NCI-H1694 (cell line): Measurements from ENCODE around the gene EFNB2.

Source experiments
- DNase-seq: peaks from one replicate; lab custom pipeline; 2025; lab: John Stamatoyannopoulos, UW

EFNB2 gene

DNA sequence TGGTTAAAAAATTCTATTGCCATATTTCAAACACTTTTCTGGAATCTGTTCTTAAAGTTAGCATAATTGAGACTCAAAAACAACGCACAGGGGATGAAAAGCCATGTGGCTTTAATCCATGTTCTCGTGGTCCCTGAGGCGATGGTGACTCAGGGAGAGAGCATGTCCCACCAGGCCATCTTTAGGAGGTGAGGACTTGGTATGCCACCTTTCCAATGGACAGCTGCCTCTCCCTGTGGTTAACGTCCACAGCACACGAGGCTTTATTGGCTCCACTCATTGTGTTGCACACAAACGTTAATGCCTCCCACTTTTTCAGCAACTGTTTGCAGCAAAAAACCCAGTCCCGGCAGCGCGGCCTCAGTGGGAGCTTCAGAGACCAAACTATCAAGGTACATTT, 51.4 kb downstream of the EFNB2 start:
- no peak for DNase-seq

DNA sequence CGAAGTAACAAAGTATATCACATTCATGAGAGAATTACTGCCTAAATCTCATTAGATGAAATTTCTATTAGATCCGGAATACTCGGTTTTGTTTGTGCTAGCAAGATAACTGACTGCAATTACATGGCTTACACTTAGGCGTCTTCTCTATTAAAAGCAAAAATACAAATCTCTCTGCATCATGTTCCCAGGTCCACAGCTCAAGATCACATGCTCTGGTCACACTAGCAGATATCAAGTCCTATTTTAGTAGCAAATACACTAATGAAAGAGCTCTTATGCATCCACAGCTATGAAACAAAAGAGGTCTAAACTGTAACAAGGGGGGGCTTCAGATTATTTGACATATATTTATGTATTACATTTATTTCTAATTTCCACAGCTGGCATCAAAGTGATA, 53.5 kb downstream of the EFNB2 start:
- no peak for DNase-seq

DNA sequence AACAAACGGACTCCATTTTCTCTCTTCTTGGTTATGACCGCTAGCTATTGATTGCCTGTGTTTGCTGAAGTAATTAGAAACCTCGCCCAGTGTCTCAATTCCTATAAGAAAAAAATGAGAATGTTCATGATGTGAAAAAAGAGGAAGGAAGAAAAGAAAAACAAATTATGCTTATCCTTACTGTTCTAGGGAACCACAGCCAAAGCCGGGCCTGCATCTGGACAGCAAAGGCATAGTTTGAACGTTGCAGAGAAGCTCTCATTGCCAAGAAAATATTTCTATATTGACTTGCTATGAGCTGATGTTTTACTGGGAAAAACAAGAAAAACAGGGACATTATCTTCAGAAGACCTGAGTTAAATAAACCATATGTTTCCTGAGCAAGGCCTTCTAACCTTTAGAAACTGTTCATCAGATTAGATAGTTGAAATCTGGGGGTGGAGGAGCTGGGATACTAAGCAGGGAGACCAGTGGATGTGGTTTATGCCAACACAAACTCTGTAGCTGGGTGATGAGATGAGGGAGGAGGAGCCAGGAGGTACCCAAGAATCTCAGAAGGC, 55.0 kb downstream of the EFNB2 start:
- DNase-seq: no peak

DNA sequence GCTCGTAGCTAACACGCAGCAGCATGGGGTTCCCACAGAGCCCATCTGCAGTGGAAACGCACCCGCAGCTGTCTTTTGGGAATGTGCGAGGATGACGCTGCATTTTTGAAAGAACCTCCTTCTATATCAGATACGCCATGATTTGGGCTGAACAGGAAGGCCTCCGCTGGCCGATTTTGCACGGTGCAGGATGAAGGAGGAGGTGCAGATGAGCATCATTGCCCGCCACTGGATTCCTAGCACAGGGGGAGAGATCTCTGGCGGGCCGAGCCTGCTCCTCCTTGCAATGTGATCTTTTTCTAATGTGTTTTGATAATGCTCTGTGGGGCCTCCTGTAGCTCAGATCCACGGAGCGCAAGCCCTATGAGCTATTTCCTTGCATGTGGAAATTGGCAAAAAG, 55.5 kb downstream of the EFNB2 start:
- no peak for DNase-seq

DNA sequence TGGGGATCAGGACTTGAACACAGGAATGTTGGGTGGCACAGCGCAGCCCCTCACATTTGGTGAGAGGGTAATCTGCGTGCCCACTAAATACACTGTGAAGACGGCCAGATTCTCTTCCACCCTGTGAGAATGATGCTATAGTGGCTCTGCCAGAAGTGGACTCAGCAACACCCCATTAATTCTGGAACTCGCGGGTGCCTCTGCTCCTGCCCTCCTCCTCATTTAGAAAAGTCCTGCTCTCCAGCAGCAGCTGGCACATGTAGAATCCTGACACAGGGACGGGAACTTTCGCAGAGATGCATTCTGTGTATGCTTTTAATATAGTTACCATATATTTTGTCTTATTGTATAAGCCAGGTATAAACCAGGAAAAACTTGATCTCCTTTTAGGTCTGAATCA, 57.3 kb downstream of the EFNB2 start:
- DNase-seq: no peak

DNA sequence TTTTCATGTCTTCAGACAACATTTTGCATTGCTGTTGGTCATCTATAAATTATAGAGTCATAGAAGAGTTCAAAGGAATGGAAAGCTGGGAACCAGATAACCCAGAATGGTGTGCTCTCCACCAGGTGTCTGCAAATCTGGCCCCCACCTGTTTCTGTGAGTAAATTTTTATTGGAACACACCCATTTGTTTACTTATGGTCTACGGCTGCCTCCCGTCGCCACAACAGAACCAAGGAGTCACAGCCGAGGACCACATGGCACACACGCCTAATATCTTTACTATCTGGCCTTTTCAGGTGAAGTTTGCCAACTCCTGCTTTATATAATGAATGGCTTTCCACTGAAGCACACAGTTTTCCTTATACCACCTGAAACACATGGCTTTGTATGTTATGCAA, 58.2 kb downstream of the EFNB2 start:
- DNase-seq: no peak

DNA sequence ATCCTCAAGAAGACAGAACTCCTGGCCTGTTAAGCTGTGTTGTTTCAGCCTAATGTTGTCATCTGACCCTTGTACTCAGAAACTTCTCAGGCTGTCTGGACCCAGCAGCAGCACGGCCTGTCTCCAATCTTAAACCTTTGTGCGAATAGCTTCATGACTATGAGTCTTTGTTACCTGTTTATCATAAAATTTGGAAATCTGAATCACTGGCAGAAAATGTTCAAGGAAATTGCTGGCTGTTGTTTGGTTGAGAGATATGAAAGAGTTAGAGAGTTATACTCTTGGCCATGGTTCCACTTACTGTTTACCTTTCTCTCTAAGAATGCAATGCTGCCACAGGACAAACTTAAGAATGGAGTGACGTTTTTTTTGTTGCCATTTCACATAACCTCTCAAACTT, 59.6 kb downstream of the EFNB2 start:
- no peak for DNase-seq

DNA sequence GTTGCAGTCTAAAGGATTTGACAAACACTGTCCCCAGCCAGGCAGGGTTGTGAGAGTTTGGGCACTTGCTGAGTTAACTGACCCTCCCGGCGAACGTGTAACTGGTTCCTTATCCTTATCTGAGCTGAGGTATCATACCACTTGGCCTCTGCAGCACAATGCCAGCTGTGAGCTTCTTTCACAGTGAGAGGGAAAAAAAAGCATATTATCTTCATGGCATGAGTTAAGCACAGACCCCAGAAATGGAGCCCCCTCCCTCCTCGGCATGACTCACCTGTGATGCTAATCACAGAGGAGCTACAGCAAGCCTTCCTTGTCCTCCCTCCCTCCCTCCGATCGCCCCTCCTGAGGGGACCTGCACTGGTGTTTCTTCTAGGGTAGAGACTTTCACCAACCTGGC, 60.5 kb downstream of the EFNB2 start:
- no peak for DNase-seq

DNA sequence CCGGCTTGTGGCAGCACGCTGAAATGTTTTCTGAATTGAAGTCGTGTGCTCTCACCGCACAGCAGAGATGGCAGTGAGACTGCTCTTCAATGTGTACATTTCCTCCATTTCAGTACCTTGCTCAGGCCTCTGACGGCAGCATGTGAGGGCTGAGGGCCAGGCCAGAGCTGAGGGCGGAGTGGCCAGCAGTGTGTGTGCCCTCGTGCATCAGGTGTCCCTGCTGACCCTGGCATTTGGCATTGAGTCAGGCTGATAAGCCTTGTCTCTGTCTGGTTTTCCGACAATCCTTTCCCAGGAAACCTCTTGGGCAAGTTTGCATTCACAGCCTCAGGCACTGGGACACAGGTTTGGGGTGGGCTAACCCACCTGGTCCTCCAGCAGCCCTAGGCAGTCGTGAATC, 62.3 kb downstream of the EFNB2 start:
- DNase-seq: no peak

DNA sequence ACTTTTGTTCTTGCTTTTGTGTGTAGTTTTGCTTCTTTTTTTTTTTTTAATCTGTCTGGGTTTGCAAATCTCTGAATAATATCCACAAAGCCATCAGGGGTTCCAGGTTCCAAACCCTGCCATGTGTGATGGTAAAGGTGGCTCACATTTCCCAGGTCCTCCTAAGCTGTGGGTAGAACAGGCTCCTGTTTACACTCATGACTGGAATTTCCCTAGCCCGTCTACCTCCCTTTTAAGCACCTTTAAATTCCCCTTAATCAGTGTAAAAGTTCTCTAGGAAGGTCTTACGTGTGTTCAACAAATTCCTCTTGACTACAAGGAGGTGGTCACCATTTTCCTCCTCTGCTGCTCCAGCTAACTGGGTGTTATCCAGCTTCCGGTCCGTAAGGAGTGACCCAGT, 62.8 kb downstream of the EFNB2 start:
- no peak for DNase-seq

DNA sequence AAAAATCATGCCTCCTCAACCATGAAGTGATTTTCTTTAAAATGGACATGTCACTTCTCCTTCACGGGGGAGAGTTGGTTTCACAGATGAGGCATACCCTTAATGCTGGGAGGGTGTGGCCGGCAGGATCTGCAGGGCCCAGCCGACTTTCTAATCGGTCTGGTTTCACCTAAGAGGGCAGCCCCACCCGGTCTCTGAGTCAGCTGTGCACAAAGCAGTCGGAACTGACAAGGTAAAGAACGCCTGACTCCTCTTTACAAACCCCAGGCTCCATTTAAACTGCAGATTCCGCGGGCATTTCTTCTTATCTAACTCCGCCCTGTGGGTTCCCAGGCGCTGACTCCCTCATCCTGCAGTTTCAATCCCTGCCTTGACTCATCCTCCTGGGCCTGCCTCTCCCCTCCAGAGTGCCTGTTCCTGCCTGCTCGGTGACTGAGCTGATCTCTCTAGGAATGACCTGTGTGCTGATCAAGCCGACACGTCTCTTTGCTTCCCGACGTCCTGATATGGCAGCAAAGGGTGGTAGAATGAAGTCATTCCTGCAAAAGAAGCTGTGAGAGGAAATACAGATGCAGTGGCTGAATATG, 63.4 kb downstream of the EFNB2 start:
- DNase-seq: no peak

DNA sequence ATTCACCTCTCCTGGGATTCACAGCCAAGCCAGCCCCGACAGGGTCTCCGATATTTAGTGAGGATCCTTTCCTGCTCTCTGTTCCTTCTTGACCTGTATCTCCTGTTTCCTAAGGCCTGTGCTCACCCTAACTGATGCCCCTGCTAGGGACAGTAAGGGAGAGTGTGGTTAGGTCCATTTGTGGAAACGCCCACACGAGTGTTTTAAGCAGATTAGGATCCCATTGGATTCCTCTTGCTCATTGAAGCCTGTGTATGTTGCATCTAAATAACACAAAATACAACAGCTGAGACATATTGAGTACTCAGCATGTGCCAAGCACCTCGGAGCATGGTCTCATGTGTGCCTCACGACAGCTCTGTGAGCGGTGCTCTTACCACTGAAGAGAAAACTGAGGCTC, 64.9 kb downstream of the EFNB2 start:
- DNase-seq: no peak

DNA sequence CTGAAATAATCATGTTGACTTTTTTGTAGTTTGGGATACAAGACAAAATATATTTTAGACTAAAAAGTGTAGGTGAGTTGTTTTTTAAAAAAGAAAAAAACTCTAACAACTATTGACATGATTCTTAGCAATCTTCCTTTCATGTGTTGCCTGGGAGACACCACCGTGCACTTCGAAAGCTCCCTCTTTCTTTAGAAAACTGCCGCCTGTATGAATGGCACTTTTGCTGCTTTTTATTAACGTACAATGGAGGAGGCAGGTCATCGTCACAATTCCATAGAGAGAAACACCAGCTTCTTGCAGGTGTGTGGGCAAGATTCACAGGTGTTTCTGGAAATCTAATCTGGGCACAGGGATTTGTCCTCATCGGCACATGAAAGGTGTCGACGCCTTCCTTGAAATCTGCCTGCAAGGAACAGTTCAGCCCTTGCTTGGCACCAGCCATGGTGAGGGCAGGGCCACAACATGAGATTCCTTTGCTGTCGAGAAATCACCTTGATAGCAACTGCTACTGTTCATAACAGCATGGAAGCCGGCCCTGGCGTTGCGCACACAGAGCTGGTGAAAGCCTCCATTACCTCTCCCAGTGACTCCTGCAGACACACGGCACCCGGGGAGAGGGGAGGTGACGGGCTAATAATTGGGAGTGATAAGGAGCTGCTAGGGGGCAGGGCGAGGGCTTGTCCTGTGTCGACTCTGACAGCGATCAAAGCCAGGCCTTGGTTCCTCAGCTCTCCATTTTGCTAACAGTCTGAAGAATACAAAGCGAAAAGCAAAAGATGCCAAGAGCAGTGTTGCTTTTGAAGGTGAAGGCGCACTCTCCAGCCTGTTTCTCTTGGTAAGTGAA, 66.5 kb downstream of the EFNB2 start:
- DNase-seq: no peak

DNA sequence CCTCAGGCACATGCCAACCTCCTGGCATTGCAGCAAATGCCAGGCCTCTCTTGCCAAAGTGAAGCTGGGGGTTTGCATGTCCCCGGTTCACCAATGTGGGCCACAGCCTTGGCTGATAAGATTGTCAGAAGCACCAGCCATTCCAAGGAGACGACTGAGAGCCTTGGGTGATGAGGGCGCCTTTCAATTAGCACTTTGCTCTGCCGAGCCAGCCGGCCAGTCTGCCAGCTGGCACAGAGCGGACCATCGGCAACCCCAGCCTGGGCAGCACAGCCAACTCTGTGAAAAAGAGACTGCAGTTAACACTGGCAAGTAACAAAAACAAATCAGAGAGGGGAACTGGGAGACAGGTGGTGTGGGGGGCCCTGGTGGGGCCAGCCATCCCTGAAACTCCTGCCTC, 67.3 kb downstream of the EFNB2 start:
- no peak for DNase-seq

DNA sequence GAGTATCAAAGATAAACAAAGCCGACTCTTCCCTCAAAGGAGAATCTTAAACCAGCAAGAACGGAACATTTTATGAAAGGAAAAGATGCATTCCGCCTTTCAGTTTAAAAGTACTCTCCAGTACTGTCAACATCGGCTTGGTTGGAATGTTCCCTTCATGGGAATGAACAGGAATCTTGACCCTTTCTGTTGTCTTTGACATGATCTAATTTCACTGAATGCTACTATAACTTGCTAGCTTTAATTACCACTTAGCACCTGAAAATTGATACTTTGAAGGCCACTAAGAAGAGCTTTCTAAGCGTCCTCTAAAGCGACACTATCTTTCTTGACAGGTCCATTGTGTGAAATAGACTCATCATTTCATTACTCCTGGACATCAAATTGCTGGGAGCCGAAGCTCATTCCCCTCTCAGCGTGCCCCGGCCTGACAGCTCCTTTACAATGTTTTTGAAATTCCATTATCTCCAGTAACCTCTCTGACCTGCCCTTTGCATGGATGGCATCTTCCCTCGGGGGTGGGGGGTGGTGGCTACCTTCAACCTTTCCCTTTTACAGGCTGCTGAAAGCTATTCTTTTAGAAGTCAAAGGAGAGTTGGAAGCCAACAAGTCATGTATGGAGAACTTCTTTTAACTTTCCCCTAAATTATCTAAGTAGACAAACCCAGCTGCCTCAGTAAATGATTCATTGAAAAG, 67.9 kb downstream of the EFNB2 start:
- DNase-seq: no peak

DNA sequence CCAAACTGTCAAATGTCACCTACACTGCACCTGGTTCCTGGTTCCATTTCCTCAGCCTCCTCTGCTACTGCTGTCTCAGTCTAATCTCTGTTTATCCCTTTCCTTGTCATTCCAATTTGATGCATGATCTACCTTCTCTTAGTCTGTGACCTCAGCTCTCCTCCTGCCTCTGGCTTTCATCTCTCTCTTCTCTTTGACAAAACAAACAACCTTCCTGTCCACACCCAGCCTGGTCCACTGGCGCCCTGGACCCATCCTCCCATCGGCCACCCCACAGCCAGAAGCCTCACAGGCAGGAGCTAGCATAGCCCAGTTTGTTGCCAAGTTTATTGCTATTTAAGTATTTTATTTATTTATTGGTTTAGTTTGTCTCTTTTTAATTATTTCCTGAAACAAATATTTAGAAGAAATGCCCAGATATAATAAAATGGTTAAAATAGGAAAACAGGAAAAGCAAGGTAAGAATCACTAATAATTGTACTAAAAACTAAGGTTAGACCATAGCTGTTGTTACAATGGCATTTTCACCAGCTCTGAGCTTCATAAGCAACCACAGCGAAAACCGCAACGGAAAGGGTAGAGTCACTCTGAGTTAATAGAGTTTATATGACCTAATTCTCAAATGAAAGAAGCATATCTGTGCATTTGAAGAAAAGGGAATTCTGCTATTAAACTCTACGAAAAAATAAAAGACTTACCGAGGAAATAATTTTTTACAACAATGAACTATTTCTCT, 68.6 kb downstream of the EFNB2 start:
- no peak for DNase-seq

DNA sequence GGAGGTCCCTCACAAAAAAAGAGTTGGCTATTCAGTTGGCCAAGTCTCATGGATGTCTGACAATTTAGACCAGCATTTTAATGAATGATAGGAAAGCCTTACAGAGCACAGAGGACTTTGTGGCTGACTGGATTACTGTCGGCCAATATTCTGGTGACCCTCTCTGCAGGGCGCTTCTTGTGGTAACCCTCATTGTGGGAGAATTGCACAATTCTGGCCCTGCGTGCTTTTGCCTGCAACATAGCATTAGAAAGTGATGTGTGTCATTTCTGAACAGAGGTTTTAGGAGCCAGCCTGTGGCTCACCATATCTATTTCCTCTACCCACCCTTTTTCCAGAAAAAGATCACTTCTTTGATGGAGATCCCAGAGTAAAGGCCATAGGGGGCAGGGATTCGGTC, 71.4 kb downstream of the EFNB2 start:
- DNase-seq: no peak

DNA sequence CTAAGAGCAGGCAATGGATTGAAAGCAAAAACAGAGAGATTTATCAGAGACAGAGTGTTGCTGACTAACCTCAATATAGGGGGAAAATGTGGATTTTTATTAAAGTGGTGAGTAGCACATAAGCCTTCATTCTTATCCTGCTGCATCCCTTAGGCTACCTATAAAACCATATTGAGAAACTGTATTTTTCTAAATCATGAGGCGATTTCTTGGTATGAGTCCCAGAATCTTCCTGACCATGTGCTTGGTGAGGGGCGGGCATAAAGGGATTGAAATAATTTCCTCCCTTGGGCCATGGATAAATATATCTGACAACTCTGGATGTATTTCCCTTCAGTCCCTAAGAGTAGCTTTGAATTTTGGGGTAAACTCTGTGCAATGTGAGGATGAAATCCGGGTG, 72.8 kb downstream of the EFNB2 start:
- DNase-seq: no peak

DNA sequence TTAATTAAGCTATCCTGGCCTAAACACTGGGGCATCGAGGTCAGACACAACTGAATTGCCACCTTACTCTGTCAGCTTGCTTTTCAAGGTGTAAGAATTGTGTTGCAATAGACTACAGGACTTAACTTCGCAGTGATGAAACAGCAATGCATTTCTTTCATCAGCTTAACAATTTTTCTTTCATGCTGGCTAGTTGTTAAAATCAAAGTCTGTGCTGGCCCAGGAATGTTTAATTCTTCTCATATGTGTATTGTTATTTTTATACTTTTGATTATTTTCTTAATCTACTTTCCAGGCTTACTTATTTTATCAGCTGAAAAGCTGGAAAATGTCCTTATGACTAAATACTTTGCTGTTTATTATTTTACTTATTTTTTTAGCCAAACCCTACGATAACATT, 79.7 kb downstream of the EFNB2 start:
- DNase-seq: no peak

DNA sequence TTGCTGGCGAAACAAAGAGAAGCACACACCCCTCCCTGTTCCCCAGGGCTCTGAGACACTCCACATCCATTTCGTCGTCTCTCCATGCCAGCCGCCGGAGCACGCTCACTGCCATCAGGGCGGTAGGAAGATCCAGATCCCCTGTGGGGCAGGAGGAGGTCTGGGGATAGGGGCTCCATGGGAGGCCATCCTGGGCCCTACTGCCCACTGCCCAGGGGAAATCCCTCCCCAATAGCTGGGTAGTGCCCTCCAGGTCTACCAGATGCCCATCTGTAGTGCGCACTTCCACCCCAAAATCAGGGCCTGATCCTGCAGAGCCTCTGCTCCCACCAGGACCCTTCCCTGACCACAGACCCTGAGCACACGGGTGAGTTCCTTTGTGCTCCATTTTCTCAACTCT, 80.3 kb downstream of the EFNB2 start:
- DNase-seq: no peak

DNA sequence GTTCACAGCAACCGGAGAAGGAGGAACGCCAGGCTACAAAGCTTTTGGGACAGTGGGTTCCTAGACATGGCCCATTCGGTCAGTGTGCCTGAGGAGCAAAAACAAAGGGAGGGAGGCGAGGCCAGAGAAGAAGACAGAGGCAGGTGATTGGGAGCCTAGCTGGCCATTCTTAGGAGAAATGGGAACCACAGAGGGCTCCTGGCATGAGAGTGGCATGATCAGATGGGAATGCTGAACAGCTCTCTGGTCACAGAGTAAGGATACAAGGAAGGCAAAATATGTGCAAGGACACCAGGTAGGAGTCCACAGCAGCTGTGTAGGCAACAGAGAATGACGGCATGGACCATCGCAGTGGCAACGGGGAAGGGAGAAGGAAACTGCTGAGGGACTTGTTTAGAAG, 82.4 kb downstream of the EFNB2 start:
- DNase-seq: no peak

DNA sequence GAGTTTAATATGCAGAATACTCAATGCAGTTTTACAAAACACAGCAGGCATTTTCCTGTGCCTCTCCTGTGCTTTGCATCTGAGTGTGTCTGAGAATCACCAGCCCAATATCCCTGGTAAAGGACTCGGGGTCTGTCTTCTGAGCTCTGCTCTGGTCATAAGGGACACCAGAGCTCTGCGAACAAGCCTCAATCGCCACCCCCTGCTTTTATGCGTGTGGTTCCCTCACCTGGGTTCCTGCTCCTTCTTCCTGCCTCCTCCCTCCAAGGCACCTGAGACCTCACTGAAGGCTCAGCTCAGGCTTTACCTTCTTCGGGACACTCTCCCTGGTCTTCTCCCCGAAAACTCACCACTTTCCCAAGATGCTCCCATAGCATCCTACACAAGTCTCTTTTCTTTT, 84.5 kb downstream of the EFNB2 start:
- DNase-seq: no peak
